SH-SY5Y (cell line): ENCODE measurements around the gene TTL.

Source experiments
- GATA2 ChIP-seq: IDR thresholded peaks from 2 replicates; pipeline ENCODE4 v1.6.1; 2011; ENCODE audit warnings: mild to moderate bottlenecking, low read depth, low read length
- GATA3 ChIP-seq: IDR thresholded peaks from 2 replicates; pipeline ENCODE4 v1.6.1; 2011; ENCODE audit warnings: low read depth, mild to moderate bottlenecking, low read length, moderate library complexity

DNA sequence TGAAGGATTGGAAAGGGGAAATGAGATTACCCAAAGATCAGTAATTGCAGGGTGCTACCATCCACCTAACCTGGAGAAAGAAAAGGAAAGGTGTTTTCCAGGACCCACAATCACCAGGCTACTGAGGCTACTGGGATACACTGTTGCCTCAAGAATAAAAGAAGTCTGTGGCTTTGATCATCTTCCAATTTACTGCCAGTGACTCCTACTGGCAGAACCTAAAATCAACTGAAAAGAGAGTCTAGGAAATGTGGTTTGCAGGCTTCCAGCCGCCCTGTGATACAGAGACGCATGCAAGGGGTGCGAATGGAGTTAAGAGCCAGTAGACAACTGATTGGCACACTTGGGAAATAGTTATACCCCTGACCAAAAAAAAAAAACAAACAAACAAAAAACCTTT lies 16.6 kb upstream of the TTL start:
- TF ChIP-seq GATA2 (no peak), GATA3 (no peak)
